HS-5 (cell line): ENCODE results near the gene PUS10.
"Not testable (repeated sequence)": the region's sequence is repeated elsewhere in the genome, so short reads cannot be mapped to it uniquely, and the experiment has no call there.

ENCODE experiments used
- DNase-seq: peaks from one replicate; pipeline ENCODE4 v3.0.0-alpha.2; 2012; ENCODE audit warnings: low read depth

The PUS10 gene

DNA sequence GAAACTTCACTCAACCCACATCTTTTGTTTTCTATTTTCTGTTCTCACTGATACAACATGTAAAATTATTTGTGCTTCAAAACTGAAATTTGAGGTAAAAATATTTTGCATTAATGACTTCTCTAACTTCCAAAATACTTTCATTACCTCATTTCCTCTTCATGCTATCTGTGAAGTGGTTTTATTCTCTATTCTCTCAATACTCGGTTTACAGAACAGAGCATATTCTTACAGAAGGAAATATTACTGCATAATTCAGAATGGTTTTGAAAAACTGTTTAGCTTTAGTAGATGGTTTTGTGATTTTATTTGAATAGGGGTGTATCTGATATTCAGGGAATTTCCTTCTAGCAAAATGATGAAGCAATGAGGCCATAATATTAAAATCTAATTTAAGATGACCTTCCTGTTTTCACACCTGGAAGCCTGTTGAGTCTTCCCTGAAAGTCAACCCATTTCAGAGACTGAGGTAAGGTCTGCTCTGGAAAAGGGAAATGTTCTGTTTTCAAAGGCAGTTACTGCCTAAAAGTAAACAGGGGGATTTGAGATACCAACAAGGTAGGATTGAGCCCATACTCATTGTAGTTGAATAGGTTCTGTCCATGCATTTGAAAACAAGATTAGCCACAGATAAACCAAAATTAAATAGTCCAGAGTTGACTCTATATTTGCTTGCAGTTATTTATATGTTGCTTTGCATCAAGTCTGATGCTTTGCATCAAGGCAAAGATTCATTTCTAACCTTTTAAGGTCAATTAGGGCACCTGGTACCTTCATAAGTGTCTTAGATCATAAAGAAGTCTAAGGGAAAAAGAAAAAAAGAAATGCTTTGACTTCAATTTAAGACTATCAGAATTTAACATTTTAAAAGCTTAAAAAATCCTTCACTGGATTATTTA is 51.3 kb downstream of the PUS10 start:
- DNase-seq: no peak

DNA sequence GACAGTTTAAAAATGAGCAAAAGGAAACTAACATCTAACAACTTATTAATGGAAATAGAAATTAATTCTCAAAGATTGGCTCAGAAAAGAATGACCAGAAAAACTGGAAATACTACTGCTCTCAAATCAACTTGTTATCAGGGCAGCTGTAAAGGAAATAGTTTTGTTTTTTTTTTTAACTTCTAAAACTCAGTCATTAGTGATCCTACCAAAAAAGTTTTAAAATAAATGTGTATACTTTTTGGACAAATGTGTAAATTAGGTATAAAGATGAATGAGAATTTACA is 52.6 kb downstream of the PUS10 start:
- no peak for DNase-seq

DNA sequence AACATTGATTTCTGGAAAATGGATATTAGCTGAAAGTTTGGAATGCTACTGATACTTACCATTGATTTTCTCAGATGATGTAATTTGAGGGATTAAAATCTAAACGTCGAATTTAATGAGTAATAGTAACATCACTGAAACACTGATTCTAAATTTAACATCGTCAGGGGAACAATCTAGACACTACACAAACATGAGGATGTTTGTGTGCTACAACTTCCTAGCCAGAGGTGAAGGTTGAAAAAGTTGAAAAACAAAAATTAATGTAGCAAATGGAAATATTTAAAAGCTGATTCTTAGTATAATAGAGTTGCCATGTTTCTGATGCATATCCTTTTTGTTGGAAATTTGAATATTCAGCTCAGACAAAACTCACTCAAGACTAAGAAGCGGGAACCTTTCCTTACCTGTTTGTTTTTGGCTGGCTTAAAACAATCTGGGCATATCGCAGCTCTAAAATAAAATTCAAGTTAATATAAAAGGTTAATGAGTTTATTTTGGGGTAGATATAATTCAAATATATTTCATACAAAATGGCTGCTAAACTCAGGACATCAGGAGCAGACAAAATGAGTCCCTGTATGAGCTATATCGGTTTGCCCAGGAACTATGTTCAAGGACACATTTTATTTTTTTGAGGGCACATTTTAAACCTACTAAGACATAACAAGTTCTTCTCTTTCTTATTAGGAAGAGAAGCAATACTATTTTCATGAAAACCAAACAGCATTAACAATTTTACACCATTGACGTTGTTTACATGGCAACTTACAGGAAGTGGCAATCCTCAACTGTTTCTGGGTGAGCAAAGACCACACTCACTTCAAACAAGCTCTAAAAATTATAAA is 53.2 kb downstream of the PUS10 start:
- no peak for DNase-seq

DNA sequence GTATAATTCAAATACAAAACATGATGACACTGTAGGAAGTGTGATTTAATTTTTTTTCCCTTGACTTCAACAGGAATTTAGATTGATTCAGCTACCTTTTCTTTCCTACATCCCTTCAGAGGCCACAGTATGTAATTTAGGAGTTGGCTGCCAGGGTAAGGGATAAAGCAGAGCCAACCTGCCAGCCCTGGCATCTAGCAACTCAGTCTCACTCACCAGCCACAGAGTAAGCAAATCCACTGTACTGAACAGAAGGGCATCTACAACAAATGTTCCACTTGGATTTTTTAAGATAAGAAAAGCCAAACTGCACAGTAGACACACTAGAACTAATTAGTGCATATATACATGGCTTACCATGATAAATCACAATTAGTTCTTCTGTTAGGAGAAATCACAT is 54.9 kb downstream of the PUS10 start:
- no peak for DNase-seq

DNA sequence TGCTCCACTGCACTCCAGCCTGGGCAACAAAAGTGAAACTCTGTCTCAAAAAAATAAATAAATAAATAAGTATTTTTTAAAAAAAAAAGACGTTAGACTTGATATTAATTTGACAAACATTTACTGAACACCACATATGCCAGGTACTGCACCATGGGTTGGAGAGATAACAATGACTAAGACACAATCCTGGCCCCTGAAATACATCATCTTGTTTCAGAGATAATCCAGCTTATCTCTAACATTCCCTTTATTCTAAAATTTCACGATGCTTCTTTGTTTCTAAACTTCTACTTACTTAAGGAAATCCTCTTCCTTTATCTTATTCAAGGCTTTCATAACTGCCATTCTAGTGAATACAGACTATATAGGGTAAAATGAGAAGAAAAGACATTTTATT is 55.5 kb downstream of the PUS10 start:
- no peak for DNase-seq

DNA sequence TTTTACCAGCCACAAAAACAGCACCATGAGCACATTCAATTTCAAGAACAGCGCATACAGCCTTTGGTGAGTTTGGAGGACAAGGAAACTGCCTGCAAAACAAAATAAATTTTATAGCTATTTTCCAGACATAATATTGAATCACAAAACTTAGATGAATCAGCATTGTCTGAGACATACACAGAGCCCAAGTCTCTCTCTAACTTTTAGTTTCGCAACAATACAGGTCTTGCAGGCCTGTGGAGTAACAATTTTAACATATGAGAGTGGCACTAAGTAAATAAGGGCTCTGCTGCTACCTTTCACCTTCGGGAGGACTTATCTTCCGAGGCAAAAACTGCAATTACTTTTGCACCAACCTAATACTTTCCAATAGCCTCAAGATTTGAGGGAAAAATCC is 56.6 kb downstream of the PUS10 start:
- peak; percentile 29 for DNase-seq

DNA sequence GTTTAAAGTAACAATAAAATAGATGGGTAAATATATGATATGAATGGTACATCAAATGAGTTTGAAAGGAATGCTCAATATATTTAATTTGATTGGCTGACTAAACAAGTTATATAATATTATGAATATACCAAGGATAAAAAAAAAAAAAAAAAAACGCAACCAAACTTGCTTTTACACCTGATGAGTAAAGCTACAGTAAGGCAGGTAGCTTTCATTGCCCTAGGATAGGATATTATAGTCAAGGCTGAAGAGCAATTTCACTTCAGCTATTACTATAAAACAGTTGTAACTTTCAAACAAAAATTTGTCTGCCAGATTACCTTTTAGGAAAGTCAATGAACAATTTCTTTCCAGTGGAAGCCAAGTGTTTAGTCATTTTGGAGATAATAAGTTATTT is 57.3 kb downstream of the PUS10 start:
- no peak for DNase-seq

DNA sequence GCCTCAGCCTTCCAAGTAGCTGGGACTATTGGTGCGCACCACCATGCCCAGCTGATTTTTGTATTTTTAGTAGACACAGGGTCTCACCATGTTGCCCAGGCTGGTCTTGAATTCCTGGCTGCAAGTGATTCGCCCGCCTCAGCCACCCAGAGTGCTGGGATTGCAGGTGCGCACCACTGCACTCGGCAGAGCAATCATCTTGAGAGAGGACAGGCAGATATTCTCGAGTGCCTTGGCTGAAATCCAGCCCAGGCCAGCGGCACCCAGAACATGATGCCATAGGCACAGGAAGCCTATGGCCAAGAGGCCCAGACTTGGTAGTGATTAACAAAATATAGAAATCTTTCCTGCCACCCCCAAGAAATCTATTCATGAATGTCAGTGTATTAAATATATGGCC is 58.6 kb downstream of the PUS10 start:
- DNase-seq: no peak

DNA sequence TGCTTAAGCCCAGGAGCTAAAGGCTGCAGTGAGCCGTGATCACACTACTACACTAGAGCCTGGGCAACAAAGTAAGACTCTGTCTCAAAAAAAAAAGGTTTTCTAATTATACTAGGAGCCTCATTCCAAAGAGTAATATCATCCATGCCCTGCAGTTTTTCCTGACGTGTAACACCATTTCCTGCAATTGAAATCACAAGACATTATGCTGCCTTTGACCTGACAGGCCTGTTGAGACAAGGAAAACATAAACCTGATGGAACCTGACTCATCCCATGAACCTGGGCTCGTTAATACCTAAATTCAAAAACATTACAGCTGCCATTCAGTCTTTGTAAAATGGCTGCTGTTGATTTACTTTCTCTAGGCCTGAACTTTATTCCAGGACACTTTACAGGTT is 59.3 kb downstream of the PUS10 start:
- peak; percentile 63 for DNase-seq

DNA sequence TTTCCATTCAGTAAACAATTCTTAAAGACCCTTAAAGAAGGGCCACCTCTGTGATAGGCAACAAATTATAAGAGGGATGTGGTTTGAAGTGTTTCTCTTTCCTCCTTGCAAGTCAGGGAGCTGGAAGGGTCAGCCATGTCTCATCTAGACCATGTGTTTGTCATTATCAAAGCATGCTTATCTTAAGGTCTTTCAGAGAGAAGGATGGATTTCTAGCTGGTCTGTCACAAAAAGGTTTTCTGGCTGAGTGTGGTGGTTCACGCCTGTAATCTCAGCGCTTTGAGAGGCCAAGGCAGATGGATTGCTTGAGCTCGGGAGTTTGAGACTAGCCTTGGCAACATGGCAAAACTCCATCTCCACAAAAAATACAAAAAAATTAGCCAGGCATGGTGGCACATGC is 59.7 kb downstream of the PUS10 start:
- peak; percentile 32 for DNase-seq

DNA sequence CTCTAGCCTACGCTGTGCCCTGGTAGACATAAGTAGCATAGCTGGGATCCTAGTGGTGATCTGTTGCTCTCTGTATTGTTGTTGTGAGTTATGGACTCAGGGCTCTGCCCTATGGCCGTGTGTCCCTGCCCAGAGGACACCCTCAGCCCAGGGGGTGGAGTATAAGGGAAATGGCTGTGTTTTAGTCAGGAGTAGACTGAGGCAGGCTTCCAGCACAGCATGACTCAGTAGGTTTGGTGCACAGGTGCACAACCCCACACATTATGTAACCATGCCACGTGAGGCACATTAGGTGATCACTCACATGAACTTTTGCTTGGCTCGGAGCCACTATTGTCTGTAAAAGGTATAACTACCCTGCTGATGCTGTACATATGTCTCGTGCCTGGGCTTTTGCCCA is 60.4 kb downstream of the PUS10 start:
- no peak for DNase-seq

DNA sequence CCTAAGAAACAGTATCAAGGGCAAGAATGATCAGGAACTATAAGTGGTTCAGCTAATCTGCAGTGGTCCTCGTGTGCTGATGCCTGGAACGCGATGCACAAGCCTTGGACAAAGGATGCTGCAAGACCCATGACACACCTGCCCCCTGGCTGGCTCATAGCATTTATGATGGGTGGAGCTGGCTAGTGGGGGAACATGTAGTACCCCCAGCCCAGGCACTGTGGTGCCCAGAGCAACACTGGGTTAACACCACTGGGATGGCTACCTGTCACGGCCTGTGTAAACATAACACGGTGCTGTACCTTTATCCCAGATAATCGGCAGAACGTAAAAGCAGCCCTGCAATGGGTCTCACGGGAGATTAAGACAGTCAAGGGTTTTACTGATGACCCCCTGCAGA is 60.8 kb downstream of the PUS10 start:
- DNase-seq: no peak

DNA sequence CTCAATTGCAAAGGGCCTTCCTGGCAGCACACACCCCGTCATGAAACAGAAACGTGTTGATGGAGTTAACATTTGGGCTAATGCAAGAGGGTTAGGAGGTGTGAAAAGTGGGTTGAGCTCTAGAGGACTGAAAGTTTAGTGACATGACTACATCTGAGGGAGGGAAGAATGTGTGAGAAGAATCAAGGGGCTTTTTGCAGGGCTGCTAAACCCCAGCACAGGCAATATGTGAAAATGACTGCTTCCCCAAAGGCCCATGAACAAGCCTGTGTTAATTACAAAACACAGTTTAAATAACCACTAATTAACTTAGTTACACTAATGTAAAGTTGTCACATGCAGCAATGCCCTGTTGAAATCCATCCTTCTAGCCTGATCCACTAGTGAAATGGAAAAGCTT is 63.9 kb downstream of the PUS10 start:
- DNase-seq: no peak

DNA sequence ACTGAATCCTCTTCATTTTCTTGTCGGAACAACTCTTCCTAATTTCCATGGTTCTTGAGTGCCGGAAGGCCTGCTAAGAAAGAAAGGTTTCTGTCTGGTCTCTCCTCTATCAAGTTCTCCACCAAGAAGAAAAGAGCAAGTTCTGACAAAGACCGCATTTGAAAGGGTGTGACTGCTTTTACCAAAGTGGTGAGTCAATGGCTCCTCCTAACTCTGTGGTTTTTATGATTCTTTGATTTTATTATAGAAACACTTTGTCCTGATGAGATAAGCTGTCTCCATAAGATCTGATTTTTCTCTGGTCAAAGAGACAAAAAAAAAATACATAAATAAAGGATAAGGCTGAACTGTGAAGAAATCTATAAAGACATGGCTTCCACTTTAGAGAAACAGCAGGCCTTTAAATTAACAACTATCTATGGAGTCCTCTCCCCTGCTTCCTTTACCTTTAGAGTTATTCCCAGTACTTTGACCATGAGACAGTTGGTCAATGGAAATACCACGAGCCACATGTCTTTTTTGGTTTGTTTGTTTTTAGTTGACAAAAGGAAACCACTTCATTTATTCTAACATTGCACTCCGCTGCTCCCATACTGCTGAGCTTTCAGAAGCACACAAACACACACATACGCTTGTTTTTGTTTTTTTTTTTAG is 69.0 kb downstream of the PUS10 start:
- DNase-seq: no peak

DNA sequence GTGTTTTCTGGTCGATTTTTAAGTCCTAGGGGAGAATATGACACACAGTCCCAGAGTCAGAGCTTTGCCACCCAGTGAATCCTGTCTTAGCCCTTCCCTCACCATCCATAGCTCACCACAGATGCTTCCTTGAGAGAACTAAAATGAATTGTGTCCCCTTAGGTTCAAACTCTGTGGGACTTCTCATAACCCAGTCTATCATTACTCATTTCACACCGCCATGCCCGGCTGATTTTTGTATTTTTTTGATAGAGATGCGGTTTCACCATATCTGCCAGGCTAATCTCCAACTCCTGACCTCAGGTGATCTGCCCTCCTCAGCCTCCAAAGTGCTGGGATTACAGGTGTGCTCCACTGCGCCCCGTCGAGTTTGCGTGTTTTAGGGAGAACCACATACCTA is 69.9 kb downstream of the PUS10 start:
- no peak for DNase-seq

DNA sequence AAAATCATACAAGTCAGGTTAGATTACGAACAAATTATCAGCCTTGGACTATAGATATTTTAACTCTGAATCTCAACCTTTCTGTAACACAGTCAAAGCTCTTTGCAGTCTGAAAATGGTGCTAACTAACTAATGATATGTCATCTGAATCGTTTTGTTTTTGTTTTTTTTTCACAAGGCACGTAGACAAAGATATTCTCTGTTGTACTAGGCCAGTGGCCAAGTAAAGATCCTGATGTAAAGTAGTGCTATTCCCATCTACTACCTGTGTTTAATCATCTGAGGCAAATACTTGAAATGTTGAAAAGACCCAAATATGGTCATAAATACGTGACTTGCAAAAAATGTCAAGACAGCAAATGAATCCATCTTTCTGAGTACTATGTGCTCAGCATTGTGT is 71.0 kb downstream of the PUS10 start:
- no peak for DNase-seq

DNA sequence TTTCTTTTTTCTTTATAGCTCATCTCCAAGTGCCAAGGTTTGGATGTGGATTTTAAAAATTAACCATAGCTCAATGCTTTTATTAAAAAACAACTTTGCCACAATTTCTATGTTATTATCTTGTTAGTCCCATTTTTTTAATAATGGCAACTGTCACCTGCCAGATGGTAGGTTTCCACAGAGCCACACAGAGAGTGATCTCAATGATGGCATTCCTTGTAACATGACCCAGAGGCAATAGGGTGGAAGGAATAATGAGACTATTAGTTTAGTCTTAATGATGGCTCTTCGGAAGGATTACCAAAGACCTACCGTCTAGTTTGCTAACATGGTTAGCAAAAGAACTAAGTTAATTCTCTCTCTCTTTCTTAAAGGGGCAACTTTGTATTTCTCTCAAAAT is 72.7 kb downstream of the PUS10 start:
- no peak for DNase-seq

DNA sequence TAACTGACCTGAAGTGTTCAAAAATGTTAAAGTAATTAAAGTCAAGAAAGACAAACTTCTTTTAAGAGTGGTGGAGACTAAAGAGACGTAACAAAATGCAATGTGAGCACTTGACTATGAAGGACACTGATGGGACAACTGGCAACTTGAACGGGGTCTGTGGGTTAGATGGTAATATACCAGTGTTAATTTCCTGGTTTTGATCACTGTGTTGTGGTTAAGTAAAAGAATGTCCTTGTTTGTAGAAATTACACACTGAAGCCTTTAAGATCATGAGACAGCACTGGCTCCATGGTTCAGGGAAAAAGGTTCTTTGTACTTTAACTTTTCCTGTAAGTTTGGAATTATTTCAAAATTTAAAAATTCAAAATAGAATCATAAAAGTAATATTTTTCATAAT is 78.4 kb downstream of the PUS10 start:
- no peak for DNase-seq

DNA sequence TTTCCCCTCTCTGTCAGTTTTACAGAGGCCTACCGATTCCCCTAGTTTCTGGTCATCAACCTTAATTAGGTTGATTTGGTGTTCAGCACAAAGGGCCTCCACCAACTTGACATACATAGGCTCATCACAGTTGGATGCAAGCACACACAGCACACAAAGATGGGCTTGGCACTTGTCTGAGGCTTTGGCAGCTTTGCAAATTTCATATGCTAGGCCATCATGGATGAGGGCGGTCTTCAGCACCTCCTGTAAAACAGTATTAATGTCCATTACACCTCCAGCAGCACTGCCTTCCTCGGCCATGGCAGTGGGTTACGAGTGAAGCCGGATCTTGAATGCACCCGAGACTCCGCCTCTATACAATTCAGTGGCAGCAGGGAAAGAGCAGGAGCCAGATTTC is 79.8 kb downstream of the PUS10 start:
- DNase-seq: no peak

DNA sequence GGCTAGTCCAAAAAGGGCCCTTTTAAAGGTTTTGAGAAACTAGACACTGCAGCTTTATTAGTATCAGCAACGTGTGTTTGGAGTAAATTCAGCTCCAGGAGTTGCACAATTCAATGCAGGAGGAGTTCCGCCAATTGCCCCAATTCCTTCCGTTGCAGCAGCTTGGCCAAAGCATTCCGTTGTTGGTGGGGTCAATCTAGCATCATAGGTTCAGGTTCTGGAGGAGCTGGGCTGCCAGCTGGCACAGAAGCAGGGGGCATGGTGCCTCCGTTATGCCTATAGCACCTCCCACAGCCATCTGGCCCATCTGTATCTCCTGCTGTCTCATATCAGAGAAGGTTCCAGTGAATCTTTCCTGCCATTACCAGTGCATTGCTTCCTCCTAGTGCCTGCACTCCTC is 81.3 kb downstream of the PUS10 start:
- DNase-seq: no peak

DNA sequence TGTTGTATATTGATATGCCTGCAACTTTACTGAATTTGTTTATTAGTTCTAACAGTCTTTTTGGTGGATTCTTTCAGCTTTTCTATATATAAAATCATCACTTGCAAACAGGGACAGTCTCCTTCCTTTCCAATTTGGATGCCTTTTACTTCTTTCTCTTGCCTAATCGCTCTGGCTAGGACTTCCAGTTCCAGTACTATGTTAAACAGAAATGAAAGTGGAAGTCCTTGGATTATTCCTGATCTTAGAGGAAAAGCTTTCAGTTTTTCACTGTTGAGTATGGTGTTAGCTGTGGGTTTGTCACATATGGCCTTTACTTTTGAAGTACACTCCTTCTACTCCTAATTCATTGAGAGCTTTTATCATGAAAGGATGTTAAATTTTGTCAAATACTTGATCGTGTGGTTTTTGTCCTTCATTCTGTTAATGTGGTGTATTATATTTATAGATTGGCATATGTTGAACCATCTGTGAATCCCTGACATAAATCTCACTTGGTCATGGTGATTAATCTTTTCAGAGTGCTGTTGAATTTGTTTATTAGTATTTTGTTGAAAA is 83.8 kb downstream of the PUS10 start:
- DNase-seq: no peak

DNA sequence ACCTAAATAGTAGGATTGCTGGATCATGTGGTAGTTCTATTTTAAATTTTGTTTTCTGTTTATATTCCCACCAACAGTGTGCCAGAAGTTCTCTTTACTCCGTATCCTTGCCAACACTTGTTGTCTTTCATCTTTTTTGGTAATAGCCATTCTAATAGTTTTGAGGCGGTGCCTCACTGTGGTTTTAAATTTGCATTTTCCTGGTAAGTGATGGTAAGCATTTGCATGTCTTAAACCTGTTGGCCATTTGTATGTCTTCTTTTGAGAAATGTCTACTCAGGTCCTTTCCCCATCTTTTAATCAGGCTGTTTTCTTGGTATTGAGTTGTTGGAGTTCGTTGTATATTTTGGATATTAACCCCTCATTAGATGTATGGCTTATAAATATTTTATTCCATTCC is 85.1 kb downstream of the PUS10 start:
- DNase-seq: no peak

DNA sequence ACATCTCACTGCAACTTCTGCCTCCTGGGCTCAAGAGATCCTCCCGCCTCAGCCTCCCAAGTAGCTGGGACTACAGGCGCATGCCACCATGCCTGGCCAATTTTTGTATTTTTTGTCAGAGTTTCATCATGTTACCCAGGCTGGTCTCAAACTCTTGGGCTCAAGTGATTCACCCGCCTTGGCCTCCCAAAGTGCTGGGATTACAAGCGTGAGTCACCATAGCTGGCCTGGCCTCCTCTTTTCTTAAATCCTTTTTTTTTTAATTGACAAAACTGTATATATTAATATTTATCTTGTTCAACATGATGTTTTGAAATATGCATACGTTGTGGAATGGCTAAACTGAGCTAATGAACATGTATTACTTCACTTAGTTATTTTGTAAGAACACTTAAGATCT is 86.0 kb downstream of the PUS10 start:
- DNase-seq: not testable (repeated sequence)
